Cardiac fibroblast (primary cell): ENCODE measurements around the gene TEX51.

Experiments
- DNase-seq, 2 donors: peaks; one replicate each; pipeline versions ENCODE4 v3.0.0 to v3.0.0-alpha.2; 2010; ENCODE audit warnings: low read depth in 2 of 2
- H3K4me3 ChIP-seq, 2 donors: replicated peaks in 1 of 2; 1 replicate in 1 of 2; 2 replicates in 1 of 2; pipeline ENCODE4 v1.5.1; 2011; ENCODE audit warnings: low read depth in 2 of 2, low read length in 2 of 2, mild to moderate bottlenecking in 2 of 2, moderate library complexity in 1 of 2
- CTCF ChIP-seq: IDR thresholded peaks from one replicate; pipeline ENCODE4 v1.5.1; 2011; ENCODE audit warnings: low read depth, mild to moderate bottlenecking, low read length, inconsistent platforms

TEX51 gene

GRCh38 chr2:126949775-126950174 lies 51.1 kb downstream of the TEX51 start:
- no peak for TF ChIP-seq CTCF
- H3K4me3 ChIP-seq: no peak overlapping the region
- no peak for DNase-seq

- TF ChIP-seq CTCF: no peak
- no peak for DNase-seq
- H3K4me3 ChIP-seq: no peak overlapping the region
These were observed 51.8 kb downstream of the TEX51 start for GRCh38 chr2:126950504-126950903.
